Heart left ventricle (tissue), 13 donors: ENCODE results near the gene HIC2.
"Not testable (repeated sequence)": the region's sequence is repeated elsewhere in the genome, so short reads cannot be mapped to it uniquely, and the experiment has no call there.

ENCODE experiments used
- CTCF ChIP-seq, 12 donors: fragments of 200-600 bp; sonication (generic) in 4 of 12; IDR thresholded peaks; one replicate each; pipeline versions ENCODE4 v1.5.0 to v1.8.0; 2018 to 2022; ENCODE audit warnings: antibody characterized with exemption in 12 of 12, mild to moderate bottlenecking in 5 of 12
- POLR2A ChIP-seq, 2 donors: fragments of 450-650 bp; IDR thresholded peaks; one replicate each; pipeline ENCODE4 v1.6.1; 2017; ENCODE audit warnings: antibody characterized with exemption in 2 of 2, mild to moderate bottlenecking in 2 of 2, moderate library complexity in 2 of 2
- donor health status: ischemic (EF 13 %, LVEDD 7.1; RV severe dilation, severe dysfunction).
- donor health status: DM: no; HTN: yes; CAD: no.
- donor health status: DM: no; HTN: no; CAD: no.
- donor health status: ischemic (EF 25% LVEDD 6.9; RV normal size, moderate dysfunction).
- donor health status: ischemic (EF 25% LVEDD 5.7; RV mildly dilated, moderate dysfunction).
- donor health status: ischemic (EF 35%, LVEDD 5.7; RV mildly dilated, moderate dysfunction).
- donor health status: nonischemic (EF 11% LVEDD 7.7; RV severe dilation, severe dysfunction).
- donor health status: DM: yes; HTN: yes; CAD: no.
- donor health status: PGD.
- donor health status: ischemic (EF 29% LVEDD 5.4; RV normal size, mild dysfunction).
- donor health status: nonischemic (EF 23%, LVEDD 6.1; RV moderate dilation, normal function).

- not testable (repeated sequence) for TF ChIP-seq CTCF, POLR2A (IDR thresholded peaks at IDR 0.05)
Observed at GRCh38 chr22:21407139-21407538, 10.0 kb upstream of the HIC2 start.
